NCI-H2196 (cell line): Measurements from ENCODE around the gene GPX5.
"Not testable (repeated sequence)": the region's sequence is repeated elsewhere in the genome, so short reads cannot be mapped to it uniquely, and the experiment has no call there.

Source experiments
- DNase-seq: peaks from one replicate; lab custom pipeline; 2025; ENCODE audit not compliant: unreplicated experiment; lab: John Stamatoyannopoulos, UW

GPX5 gene

GRCh38 chr6:28525496-28526039 is at the start of gene GPX5:
TSS of gene GPX5 (plus strand) at chr6:28525881. CDS start at chr6:28526014, 133 bp downstream.
- no peak for DNase-seq

GRCh38 chr6:28478518-28478917 is 47.2 kb upstream of the GPX5 start:
- no peak for DNase-seq

DNA sequence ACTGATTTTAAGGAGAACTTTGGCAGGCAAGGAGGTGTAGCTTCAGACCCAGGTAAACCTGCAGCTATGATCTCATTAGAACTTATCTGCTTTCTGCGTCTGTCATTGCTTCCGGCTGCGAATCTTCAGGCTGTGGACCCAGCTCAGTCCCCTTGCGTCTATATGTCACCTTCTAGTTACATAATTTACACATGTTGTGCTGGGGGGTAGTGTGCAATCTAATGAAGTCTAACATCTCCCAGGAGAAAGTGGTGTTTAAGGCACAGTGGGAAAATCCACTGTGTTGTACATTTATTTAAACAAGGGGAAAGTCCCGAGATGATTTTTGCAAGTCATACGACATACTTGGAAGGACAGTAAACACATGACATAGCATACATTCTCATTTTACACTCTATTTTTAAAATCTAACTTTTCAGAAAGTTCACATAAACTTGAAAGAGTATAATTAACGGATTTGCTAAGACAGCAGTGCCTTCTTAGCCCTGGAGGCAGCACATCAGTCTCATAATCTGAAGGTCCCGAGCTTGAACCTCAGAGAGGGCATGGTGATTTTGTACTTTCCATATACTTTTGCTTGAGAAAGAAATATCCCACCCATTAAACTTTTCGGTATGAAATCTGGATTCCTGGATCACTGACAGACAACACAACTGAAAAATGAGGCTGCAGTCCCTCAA is 45.3 kb upstream of the GPX5 start:
- DNase-seq, result no peak

DNA sequence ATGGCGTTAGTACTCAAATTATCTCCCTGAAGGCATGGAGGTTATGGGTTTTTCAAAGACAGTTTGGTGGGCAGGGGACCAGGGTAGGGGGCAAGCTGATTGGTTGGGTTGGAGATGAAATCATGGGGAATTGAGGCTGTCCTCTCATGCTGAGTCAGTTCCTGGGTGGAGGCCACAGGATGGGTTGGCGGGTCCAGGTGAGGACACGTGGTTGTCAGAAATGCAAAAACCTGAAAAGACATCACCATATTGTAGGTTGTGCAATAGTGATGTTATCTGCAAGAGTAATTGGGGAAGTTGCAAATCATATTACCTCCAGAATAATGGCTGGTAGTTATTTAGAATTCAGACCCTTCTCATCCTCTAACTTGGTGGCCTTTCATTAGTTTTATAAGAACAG is 40.2 kb upstream of the GPX5 start:
- DNase-seq, result no peak

GRCh38 chr6:28486533-28486932 is 39.1 kb upstream of the GPX5 start:
- no peak for DNase-seq

DNA sequence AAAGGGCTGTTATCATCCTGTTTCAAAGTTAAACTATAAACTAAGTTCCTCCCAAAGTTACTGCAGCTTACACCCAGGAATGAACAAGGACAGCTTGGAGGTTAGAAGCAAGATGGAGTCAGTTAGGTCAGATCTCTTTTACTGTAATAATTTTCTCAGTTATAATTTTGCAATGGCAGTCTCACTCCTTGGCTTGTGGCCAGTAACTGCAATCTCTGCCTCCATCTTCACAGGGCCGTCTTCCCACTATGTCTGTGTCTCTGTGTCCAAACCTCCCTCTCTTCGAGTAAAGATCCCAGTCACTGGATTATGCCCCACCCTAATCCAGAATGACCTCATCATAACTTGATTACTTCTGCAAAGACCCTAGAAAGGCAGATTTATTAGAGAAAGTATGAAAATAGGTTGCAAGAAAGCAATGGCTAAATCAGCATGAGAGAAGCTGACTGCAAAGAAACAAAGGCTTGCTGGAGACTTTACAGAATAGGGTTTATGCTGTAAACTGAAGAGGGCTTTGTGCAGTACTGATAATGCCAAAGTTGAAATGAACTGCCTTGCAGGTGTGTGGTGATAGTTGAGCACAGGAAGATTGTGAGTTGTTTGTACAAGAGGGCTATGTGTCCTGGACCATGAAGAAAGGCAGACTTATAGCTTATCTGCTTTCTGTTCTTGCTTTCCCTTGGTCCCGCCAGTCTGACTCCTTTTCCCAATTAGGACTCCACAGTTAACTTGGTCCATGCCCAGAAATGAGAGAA is 38.5 kb upstream of the GPX5 start:
- DNase-seq, result no peak

GRCh38 chr6:28488916-28489365 is 36.7 kb upstream of the GPX5 start:
- DNase-seq, result no peak

DNA sequence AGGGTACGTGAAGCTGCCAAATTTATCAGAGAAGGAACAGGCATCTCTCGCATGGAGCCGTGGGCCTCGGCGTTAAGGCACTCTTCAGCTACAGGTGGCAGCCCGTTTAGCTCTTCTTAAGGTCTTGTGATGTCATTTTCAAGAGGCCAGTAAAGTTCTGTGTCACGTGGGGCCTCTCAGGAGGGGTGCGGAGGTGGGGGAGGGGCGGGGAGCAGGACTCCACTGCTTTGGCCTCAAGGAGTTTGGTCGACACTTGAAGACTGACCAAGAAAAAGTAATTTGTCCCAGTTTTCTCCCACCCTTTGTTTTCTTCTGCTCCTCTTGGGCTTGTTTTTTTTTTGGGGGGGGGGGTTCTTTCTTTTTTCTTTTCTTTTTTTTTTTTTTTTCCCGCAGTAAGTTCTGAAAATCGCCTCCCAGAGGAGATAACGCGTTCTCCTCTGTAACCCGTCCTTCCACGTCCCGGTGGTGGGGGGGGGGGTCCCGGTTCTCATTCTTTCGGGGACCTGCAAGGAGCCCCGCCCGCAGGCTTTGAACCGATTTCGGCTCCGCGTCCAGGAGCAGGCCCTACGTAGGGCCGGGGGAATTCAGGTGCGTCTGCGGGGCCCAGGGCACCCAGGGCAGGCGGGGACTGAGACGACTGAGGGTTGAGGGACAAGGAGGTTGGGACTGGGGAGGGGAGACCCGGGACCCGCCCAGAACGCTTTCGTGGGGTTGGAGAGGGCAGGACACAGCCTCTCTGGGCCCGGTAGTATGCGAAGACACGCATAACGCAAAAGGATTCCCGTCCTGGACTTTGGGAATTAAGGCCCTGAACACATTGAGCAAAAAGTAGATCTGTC is 36.1 kb upstream of the GPX5 start:
- DNase-seq, result no peak

DNA sequence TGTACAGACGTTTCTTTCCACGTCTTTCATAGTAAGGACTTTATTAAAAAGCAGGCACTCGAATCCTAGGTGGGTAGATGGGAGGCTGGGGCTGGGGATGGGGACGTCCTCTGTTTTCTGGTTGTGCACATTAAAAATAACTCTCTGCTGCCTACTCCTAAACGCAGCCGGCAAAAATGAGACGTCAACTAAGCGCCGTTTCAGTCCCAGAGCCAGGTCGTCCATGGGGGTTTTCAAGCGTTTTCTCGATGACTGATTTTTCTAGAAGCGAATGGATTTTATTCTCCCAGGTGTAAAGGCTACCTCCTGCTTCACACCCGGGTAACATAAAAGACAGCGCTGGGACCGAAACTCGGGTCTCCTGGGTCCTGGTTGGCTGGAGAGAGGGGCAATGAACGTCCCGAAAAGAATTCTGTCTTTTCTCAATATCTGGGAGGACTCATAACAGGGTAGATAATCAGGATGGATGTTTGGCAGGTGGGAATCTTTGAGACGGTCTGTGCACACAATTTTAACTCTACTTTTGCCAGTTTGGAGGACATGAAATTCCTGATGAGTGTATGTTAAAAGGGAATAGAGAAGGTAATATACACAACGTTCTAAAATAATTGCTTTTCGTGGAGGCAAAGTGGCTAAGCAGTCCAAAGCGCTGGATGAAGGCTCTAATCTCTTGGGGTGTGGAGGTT is 35.3 kb upstream of the GPX5 start:
- no peak for DNase-seq

DNA sequence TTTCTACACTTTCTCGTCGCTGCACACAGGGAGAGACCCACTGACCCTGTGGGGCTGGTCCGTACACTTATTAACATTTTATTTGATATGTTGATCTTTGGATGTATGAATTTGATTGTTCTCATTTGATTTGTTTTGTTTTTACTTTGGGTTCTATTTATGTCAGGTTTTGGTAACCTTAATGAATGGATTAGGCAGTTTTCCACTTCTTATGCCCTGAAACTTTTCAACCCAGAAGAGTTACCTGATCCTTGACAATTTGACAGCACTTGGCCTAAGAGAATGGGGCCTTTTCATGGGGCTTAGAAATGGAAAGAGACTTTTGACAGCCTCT is 33.7 kb upstream of the GPX5 start:
- no peak for DNase-seq

GRCh38 chr6:28496099-28496779 is 29.4 kb upstream of the GPX5 start:
- no peak for DNase-seq

GRCh38 chr6:28497306-28497705 is 28.4 kb upstream of the GPX5 start:
- DNase-seq, result no peak

GRCh38 chr6:28497893-28498292 is 27.8 kb upstream of the GPX5 start:
- no peak for DNase-seq

DNA sequence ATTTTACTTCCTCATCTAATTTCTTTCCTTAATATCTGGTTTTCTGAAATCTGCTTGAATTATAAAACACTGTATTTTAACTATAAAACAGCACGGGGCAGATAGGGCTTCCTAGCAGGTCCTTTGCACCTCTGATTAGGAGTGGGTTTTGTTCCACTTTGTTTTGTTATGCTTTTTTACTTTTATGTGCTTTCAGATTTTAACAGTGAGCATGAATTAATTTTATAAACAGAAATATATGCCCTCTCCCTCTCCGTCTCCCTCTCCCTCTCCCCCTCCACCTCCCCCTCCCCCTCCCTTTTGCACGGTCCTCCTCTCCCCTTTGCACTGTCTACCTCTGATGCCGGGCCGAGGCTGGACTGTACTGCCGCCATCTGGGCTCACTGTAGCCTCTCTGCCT is 24.4 kb upstream of the GPX5 start:
- DNase-seq, result no peak

GRCh38 chr6:28502136-28502535 is 23.5 kb upstream of the GPX5 start:
- DNase-seq, result not testable (repeated sequence)

DNA sequence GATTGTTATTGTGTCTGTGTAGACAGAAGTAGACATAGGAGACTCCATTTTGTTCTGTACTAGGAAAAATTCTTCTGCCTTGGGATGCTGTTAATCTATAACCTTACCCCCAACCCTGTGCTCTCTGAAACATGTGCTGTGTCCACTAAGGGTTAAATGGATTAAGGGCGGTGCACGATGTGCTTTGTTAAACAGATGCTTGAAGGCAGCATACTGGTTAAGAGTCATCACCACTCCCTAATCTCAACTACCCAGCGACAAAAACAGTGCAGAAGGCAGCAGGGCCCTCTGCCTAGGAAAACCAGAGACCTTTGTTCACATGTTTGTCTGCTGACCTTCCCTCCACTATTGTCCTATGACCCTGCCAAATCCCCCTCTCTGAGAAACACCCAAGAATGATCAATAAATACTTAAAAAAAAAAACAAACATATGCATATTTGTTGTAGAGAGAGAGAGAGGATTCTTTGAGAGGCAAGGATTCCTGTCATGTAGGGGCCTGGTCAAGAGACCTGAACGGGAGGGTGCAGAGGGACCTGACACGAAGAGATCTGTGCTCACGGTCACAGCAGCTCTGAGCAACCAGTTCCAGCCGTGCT is 22.9 kb upstream of the GPX5 start:
- DNase-seq, result not testable (repeated sequence)

DNA sequence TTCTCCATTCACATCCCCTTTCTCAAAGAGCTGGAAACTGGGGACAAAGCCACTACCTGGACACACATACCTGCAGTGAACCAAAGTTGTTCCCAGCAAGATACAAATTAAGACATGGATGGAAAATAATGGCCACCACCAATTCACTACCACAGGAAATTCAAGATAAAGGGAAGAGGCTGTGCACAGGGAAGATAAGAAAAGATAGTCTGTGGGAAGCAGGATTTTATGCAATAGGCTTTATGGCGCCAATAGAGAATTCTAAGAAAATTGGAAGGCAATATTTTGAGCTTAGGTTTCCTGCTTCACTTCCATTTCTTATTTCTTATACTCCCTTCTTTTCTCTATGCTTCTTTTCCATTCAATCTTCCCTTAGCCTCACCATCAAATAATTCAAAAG is 19.9 kb upstream of the GPX5 start:
- DNase-seq, result no peak

DNA sequence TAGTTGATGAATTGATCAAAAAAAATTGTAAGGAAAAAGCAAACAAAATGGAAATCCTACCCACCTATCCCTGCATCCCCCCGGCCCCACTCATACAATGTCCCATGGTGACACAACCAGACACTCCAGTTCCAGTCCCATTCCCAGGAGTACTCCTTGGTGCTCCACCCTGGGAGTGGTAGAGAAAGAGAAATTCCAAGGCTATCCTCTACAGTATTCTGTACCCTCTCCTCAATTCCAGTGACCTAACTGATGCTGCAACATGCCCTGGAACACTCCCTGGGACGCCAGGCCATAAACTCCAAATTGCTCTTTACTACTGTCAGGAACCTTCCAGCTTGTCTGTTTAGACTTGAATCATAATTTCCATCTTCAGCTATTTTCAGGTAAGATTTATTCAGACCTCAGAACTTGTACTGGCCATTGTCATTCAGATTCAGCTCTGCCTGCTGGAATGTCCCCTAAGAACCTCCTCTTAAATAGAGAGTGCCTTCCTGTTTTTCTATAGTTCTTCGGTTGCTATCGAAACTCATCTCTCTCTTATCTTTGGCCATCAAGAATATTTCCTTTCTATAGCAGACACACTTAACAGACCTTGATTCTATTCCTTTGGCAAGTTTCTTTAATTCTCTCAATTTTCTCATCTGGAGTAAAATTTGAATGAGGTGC is 18.7 kb upstream of the GPX5 start:
- DNase-seq, result no peak

GRCh38 chr6:28511628-28512300 is 13.9 kb upstream of the GPX5 start:
- no peak for DNase-seq
